ENCODE measurements around the gene DISC1. TPM values are rescaled to one million over a fixed set of nuclear protein-coding genes. Genes with fewer than 3 reads are reported as not detected.

The DISC1 gene
- total RNA-seq, 1 experiment from 2014 or later = 9.8 TPM

DNA sequence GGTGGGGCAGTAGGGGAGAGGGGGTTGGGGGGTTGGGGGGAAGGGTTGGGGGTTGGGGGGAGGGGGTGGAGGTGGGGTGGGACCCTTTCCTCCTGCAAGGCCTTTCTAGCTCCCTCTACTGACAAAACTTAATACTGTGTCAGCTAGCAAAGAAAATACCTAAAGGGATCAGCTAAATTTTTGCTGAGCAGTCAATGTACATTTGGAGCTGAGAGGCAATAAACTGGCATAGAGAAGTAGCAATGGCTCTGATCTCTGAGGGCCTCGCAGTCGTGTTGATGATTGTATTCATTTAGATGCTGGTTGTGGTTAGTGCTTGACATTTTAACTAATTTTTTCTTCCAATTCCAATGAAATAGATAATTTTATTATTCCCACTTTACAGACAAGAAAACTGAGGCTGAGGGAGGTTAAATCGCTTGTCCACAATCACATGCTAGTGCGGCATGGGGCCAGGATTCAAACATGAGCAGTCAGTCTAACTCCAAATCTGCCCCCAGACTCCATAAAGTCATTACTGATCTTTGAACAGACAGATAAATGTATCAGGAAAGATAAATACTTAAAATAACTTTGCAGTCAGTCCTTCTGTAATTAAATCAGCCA is 357.1 kb downstream of the DISC1 start:
- TF ChIP-seq, protein P1, sequence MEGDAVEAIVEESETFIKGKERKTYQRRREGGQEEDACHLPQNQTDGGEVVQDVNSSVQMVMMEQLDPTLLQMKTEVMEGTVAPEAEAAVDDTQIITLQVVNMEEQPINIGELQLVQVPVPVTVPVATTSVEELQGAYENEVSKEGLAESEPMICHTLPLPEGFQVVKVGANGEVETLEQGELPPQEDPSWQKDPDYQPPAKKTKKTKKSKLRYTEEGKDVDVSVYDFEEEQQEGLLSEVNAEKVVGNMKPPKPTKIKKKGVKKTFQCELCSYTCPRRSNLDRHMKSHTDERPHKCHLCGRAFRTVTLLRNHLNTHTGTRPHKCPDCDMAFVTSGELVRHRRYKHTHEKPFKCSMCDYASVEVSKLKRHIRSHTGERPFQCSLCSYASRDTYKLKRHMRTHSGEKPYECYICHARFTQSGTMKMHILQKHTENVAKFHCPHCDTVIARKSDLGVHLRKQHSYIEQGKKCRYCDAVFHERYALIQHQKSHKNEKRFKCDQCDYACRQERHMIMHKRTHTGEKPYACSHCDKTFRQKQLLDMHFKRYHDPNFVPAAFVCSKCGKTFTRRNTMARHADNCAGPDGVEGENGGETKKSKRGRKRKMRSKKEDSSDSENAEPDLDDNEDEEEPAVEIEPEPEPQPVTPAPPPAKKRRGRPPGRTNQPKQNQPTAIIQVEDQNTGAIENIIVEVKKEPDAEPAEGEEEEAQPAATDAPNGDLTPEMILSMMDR (IDR thresholded peaks at IDR 0.05; ENCODE audit: unreplicated experiment) = no peak
- no TSS peak for BruUV-seq (replicated peaks)
- Mint-ChIP-seq H3K36me3 (ENCODE audit: insufficient read depth, unreplicated experiment) (no peaks in the 10 kb centered on the region), H3K9me3 (ENCODE audit: low read depth, unreplicated experiment) (no peaks in the 10 kb centered on the region), H3K27me3 (ENCODE audit: unreplicated experiment) (no peaks in the 10 kb centered on the region), H3K4me1 (ENCODE audit: low read depth, unreplicated experiment) (no peaks in the 10 kb centered on the region), H3K4me3 (ENCODE audit: low read depth, unreplicated experiment) (no peak overlapping the region), H3K27ac (ENCODE audit: unreplicated experiment) (no peak overlapping the region)
- CTCF ChIA-PET = interaction anchor here (1.0 kb wide), 1 partner anchor 202 kb away, joined by 3 read pairs; no protein-coding TSS in a partner anchor
- intact Hi-C loops (cut with micrococcal nuclease; ENCODE audit: unreplicated experiment) = no loop called here
- DNase-seq = no peak

- no TSS peak for BruUV-seq (replicated peaks)
- no peaks in the 10 kb centered on the region for H3K27me3 Mint-ChIP-seq (ENCODE audit: unreplicated experiment)
- CTCF ChIA-PET = no interaction called here
- H3K9me3 Mint-ChIP-seq (ENCODE audit: low read depth, unreplicated experiment) = no peaks in the 10 kb centered on the region
- no peaks in the 10 kb centered on the region for H3K36me3 Mint-ChIP-seq (ENCODE audit: insufficient read depth, unreplicated experiment)
- intact Hi-C loops (cut with micrococcal nuclease; ENCODE audit: unreplicated experiment) = no loop called here
- no peak overlapping the region for H3K27ac Mint-ChIP-seq (ENCODE audit: unreplicated experiment)
- DNase-seq = no peak
- TF ChIP-seq, protein P1 (IDR thresholded peaks at IDR 0.05; ENCODE audit: unreplicated experiment) = no peak
- no peaks in the 10 kb centered on the region for H3K4me1 Mint-ChIP-seq (ENCODE audit: low read depth, unreplicated experiment)
- no peak overlapping the region for H3K4me3 Mint-ChIP-seq (ENCODE audit: low read depth, unreplicated experiment)
Measured at GRCh38 chr1:231985296-231986023, 358.9 kb downstream of the DISC1 start.

DNA sequence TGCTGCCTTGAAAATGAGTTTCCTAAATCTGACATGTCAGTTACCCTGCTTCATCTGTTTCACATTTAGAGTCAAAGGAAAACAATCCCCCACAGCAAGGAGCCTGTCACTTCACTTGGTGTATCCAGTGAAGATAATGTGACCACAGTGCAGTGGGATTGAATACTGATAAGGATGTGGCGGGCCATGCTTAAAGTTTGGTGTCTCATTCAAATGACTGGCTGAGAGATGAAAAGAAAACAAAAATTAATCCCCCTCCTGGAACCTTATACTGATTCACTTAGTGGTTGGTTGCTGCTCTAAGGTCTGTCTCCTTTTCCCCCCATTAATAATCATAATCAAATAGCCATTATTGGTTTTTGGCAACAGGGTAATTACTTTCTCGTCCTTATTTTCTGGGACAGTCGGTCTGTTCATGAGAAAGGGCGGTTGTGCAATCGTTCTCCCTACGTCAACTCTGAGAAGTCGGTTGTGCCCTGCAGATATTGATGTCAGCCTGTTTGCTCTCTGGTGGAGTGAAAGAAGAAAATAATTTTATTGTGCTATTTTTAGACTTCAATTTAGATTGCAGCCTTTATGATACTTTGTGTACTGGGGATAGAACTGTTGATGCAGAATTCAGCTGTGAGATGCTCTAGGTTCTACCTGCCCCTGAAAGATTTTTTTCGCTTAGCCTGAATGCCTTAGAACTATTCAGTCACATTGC is 360.2 kb downstream of the DISC1 start:
- Mint-ChIP-seq H3K9me3 (ENCODE audit: low read depth, unreplicated experiment) (no peaks in the 10 kb centered on the region), H3K27me3 (ENCODE audit: unreplicated experiment) (no peaks in the 10 kb centered on the region), H3K4me1 (ENCODE audit: low read depth, unreplicated experiment) (no peaks in the 10 kb centered on the region), H3K27ac (ENCODE audit: unreplicated experiment) (no peak overlapping the region), H3K36me3 (ENCODE audit: insufficient read depth, unreplicated experiment) (no peaks in the 10 kb centered on the region), H3K4me3 (ENCODE audit: low read depth, unreplicated experiment) (no peak overlapping the region)
- intact Hi-C loops (cut with micrococcal nuclease; ENCODE audit: unreplicated experiment) = no loop called here
- CTCF ChIA-PET = no interaction called here
- TF ChIP-seq, protein P1 (IDR thresholded peaks at IDR 0.05; ENCODE audit: unreplicated experiment) = no peak
- DNase-seq = no peak
- no TSS peak for BruUV-seq (replicated peaks)

DNA sequence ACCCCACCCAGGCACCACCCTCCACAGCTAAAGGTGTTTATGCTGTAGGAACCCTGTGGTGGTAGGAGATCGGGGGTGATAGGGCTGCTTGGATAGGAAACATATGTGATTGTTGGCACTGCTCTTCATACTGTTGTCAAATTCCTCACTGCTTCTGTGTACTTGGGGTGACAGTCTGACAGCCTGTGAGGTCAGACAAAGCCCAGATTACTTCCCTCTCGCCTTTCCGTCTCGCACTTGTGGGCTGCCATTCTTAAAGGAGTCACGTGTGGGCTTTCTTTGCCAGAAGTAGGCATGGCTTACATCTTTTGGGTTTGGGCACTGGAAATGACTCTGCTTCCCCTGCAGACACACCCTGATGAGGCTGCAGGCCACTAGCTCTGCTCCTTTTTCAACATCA is 363.8 kb downstream of the DISC1 start:
- H3K27ac Mint-ChIP-seq (ENCODE audit: unreplicated experiment) = no peak overlapping the region
- H3K4me3 Mint-ChIP-seq (ENCODE audit: low read depth, unreplicated experiment) = no peak overlapping the region
- no peaks in the 10 kb centered on the region for H3K36me3 Mint-ChIP-seq (ENCODE audit: insufficient read depth, unreplicated experiment)
- CTCF ChIA-PET = no interaction called here
- intact Hi-C loops (cut with micrococcal nuclease; ENCODE audit: unreplicated experiment) = no loop called here
- H3K4me1 Mint-ChIP-seq (ENCODE audit: low read depth, unreplicated experiment) = no peaks in the 10 kb centered on the region
- no peaks in the 10 kb centered on the region for H3K9me3 Mint-ChIP-seq (ENCODE audit: low read depth, unreplicated experiment)
- BruUV-seq (replicated peaks) = no TSS peak
- no peaks in the 10 kb centered on the region for H3K27me3 Mint-ChIP-seq (ENCODE audit: unreplicated experiment)
- DNase-seq = no peak
- TF ChIP-seq, protein P1 (IDR thresholded peaks at IDR 0.05; ENCODE audit: unreplicated experiment) = no peak

All from Calu3 (cell line).